ENCODE results near the gene MED17.

MED17 gene

GRCh38 chr11:93753241-93753640 lies 30.8 kb upstream of the MED17 start:
- H3K36me3 ChIP-seq (ENCODE audit: low read length), result peaks cover 8% of the 10 kb centered on the region; the same call in 1 of the 2 replicates
- no peak overlapping the region for H3K4me3 ChIP-seq (ENCODE audit: insufficient read depth, low read length, poor library complexity, severe bottlenecking)
- no peaks in the 10 kb centered on the region for H3K9me2 ChIP-seq (replicated peaks; ENCODE audit: insufficient read depth, low read length)
- H3K4me2 ChIP-seq (ENCODE audit: low read depth, low read length, poor library complexity, severe bottlenecking), result no peak overlapping the region
- no peaks in the 10 kb centered on the region for H4K20me1 ChIP-seq (ENCODE audit: low read depth, low read length)
- no peaks in the 10 kb centered on the region for H3K27me3 ChIP-seq (ENCODE audit: low read length)
- no peak overlapping the region for H2AFZ ChIP-seq (ENCODE audit: low read depth, low read length, severe bottlenecking)
- H3K79me2 ChIP-seq (ENCODE audit: insufficient read depth, low read length), result no peaks in the 10 kb centered on the region
- H3K27ac ChIP-seq (ENCODE audit: low read depth, low read length), result no peak overlapping the region
- no peaks in the 10 kb centered on the region for H3K9me3 ChIP-seq (ENCODE audit: insufficient read depth, low read length)
- no peak overlapping the region for H3K9ac ChIP-seq (ENCODE audit: low read length)
- H3F3A ChIP-seq (ENCODE audit: insufficient read depth), result 0 out of 2 replicates have a peak, but pooled peaks cover 4% of the 10 kb centered on the region
- no peak for TF ChIP-seq EZH2phosphoT487 (conservative IDR thresholded peaks at IDR 0.05; ENCODE audit: low read length)
- no peak for TF ChIP-seq CTCF (IDR thresholded peaks at IDR 0.05; ENCODE audit: insufficient read depth, low read length, poor library complexity, severe bottlenecking)

- Histone ChIP-seq H2AFZ (ENCODE audit: low read depth, low read length, severe bottlenecking) (no peak overlapping the region), H3K27ac (ENCODE audit: low read depth, low read length) (no peak overlapping the region), H3K79me2 (ENCODE audit: insufficient read depth, low read length) (no peaks in the 10 kb centered on the region), H3F3A (ENCODE audit: insufficient read depth) (0 out of 2 replicates have a peak, but pooled peaks cover 4% of the 10 kb centered on the region), H3K4me3 (ENCODE audit: insufficient read depth, low read length, poor library complexity, severe bottlenecking) (no peak overlapping the region), H3K36me3 (ENCODE audit: low read length) (peaks cover 4% of the 10 kb centered on the region; the same call in 1 of the 2 replicates), H3K9ac (ENCODE audit: low read length) (no peak overlapping the region), H3K4me2 (ENCODE audit: low read depth, low read length, poor library complexity, severe bottlenecking) (no peak overlapping the region), H3K9me2 (replicated peaks; ENCODE audit: insufficient read depth, low read length) (no peaks in the 10 kb centered on the region), H3K9me3 (ENCODE audit: insufficient read depth, low read length) (no peaks in the 10 kb centered on the region), H4K20me1 (ENCODE audit: low read depth, low read length) (no peaks in the 10 kb centered on the region), H3K27me3 (ENCODE audit: low read length) (no peaks in the 10 kb centered on the region)
- TF ChIP-seq CTCF (IDR thresholded peaks at IDR 0.05; ENCODE audit: insufficient read depth, low read length, poor library complexity, severe bottlenecking), result no peak
- TF ChIP-seq EZH2phosphoT487 (conservative IDR thresholded peaks at IDR 0.05; ENCODE audit: low read length), result no peak
Measured at GRCh38 chr11:93756748-93757147, 27.3 kb upstream of the MED17 start.

- no peaks in the 10 kb centered on the region for H3K27me3 ChIP-seq (ENCODE audit: low read length)
- H4K20me1 ChIP-seq (ENCODE audit: low read depth, low read length), result no peaks in the 10 kb centered on the region
- no peak overlapping the region for H3K4me2 ChIP-seq (ENCODE audit: low read depth, low read length, poor library complexity, severe bottlenecking)
- no peak overlapping the region for H3K4me3 ChIP-seq (ENCODE audit: insufficient read depth, low read length, poor library complexity, severe bottlenecking)
- H3K27ac ChIP-seq (ENCODE audit: low read depth, low read length), result no peak overlapping the region
- H3K79me2 ChIP-seq (ENCODE audit: insufficient read depth, low read length), result no peaks in the 10 kb centered on the region
- no peaks in the 10 kb centered on the region for H3K9me2 ChIP-seq (replicated peaks; ENCODE audit: insufficient read depth, low read length)
- no peak overlapping the region for H3K9ac ChIP-seq (ENCODE audit: low read length)
- H3F3A ChIP-seq (ENCODE audit: insufficient read depth), result 0 out of 2 replicates have a peak, but pooled peaks cover 4% of the 10 kb centered on the region
- H2AFZ ChIP-seq (ENCODE audit: low read depth, low read length, severe bottlenecking), result no peak overlapping the region
- TF ChIP-seq CTCF (IDR thresholded peaks at IDR 0.05; ENCODE audit: insufficient read depth, low read length, poor library complexity, severe bottlenecking), result no peak
- TF ChIP-seq EZH2phosphoT487 (conservative IDR thresholded peaks at IDR 0.05; ENCODE audit: low read length), result no peak
- H3K36me3 ChIP-seq (ENCODE audit: low read length), result peaks cover 4% of the 10 kb centered on the region; the same call in 1 of the 2 replicates
- no peaks in the 10 kb centered on the region for H3K9me3 ChIP-seq (ENCODE audit: insufficient read depth, low read length)
Measured at GRCh38 chr11:93757301-93757700, 26.8 kb upstream of the MED17 start.

Data from SU-DHL-6 (cell line).